Neural progenitor cell (in vitro differentiated cells): ENCODE data around the gene SNAPC2.

ENCODE experiments used
- CTCF ChIP-seq: fragments of 200-600 bp; sonication (generic); IDR thresholded peaks from 2 replicates; pipeline ENCODE4 v1.5.1; 2017; ENCODE audit warnings: antibody characterized with exemption, mild to moderate bottlenecking
- EZH2 ChIP-seq: fragments of 200-600 bp; sonication (generic); IDR thresholded peaks from 2 replicates; pipeline ENCODE4 v1.6.1; 2017; ENCODE audit warnings: antibody characterized with exemption, mild to moderate bottlenecking, moderate library complexity

GRCh38 chr19:7900401-7900870 is 19.7 kb upstream of the SNAPC2 start:
- TF ChIP-seq CTCF = no peak
- no peak for TF ChIP-seq EZH2
